Activated CD8-positive, alpha-beta memory T cell treated with anti-CD3 and anti-CD28 coated beads, Interleukin-2, amount 10 ng/mL, durations not matched to agents 7 days and 5 days (primary cell): ENCODE measurements around the gene ST7. TPM values are rescaled to one million over a fixed set of nuclear protein-coding genes. Genes with fewer than 3 reads are reported as not detected.

Source experiments
- ATAC-seq: fragments of 150-1000 bp; cut with Tn5 transposase; one replicate; pipeline ENCODE4 v1.10.0; 2021; ENCODE audit warnings: moderate library complexity
- CTCF ChIA-PET: fragments of 350-600 bp; sonication (Branson Sonifier 250); formaldehyde crosslinking; loops from one replicate; lab custom pipeline; 2021; ENCODE audit warnings: antibody characterized with exemption; lab: Charles Lee
- DNase-seq: peaks from one replicate; pipeline ENCODE4 v3.0.0-alpha.2; 2020
- H3K27ac Mint-ChIP-seq: one replicate; pipeline ENCODE4 v1.8.0; 2021; ENCODE audit warnings: mild to moderate bottlenecking, mixed read lengths
- H3K27me3 Mint-ChIP-seq: one replicate; pipeline ENCODE4 v1.8.0; 2021; ENCODE audit warnings: mixed read lengths
- H3K36me3 Mint-ChIP-seq: one replicate; pipeline ENCODE4 v1.8.0; 2021; ENCODE audit warnings: mild to moderate bottlenecking, mixed read lengths
- H3K4me1 Mint-ChIP-seq: one replicate; pipeline ENCODE4 v1.8.0; 2021; ENCODE audit warnings: mixed read lengths
- H3K4me3 Mint-ChIP-seq: one replicate; pipeline ENCODE4 v1.8.0; 2021; ENCODE audit warnings: mild to moderate bottlenecking, moderate library complexity, mixed read lengths
- H3K9me3 Mint-ChIP-seq: one replicate; pipeline ENCODE4 v1.8.0; 2022; ENCODE audit warnings: low read depth, mixed read lengths
- total RNA-seq, 2 experiments: library from RNA; stranded (reverse); gene quantifications; one replicate each; pipeline ENCODE4 v1.2.3, GENCODE V29; 2021

The ST7 gene
- total RNA-seq, 2 experiments from 2014 or later: 7.2 to 12.8 TPM

GRCh38 chr7:116991233-116991632, 37.9 kb downstream of the ST7 start:
- CTCF ChIA-PET: interaction anchor here (0.6 kb wide), 1 partner anchor 18 kb away, joined by 3 read pairs; no protein-coding TSS in a partner anchor
- peaks cover 6% of the 10 kb centered on the region for H3K27me3 Mint-ChIP-seq
- DNase-seq: no peak
- H3K4me3 Mint-ChIP-seq: no peak overlapping the region
- H3K4me1 Mint-ChIP-seq: no peaks in the 10 kb centered on the region
- ATAC-seq: no peak
- no peaks in the 10 kb centered on the region for H3K9me3 Mint-ChIP-seq
- H3K36me3 Mint-ChIP-seq: peaks cover 4% of the 10 kb centered on the region
- H3K27ac Mint-ChIP-seq: no peak overlapping the region

GRCh38 chr7:116994611-116995010, 41.3 kb downstream of the ST7 start:
- Mint-ChIP-seq H3K4me1 (no peaks in the 10 kb centered on the region), H3K36me3 (peaks cover 3% of the 10 kb centered on the region), H3K4me3 (no peak overlapping the region), H3K9me3 (no peaks in the 10 kb centered on the region), H3K27me3 (peaks cover 6% of the 10 kb centered on the region), H3K27ac (no peak overlapping the region)
- DNase-seq (no peak), ATAC-seq (no peak)
- CTCF ChIA-PET: no interaction called here

- Mint-ChIP-seq H3K9me3 (no peaks in the 10 kb centered on the region), H3K27me3 (peaks cover 6% of the 10 kb centered on the region), H3K4me3 (no peak overlapping the region), H3K27ac (no peak overlapping the region), H3K36me3 (peaks cover 2% of the 10 kb centered on the region), H3K4me1 (no peaks in the 10 kb centered on the region)
- no peak for ATAC-seq
- DNase-seq: no peak
- CTCF ChIA-PET: interaction anchor here (0.9 kb wide), 1 partner anchor 9 kb away, joined by 6 read pairs; no protein-coding TSS in a partner anchor
These were observed 44.7 kb downstream of the ST7 start for GRCh38 chr7:116997972-116998371.

GRCh38 chr7:116998567-116999175, 45.4 kb downstream of the ST7 start:
- H3K9me3 Mint-ChIP-seq: no peaks in the 10 kb centered on the region
- DNase-seq (no peak), ATAC-seq (no peak)
- H3K36me3 Mint-ChIP-seq: no peaks in the 10 kb centered on the region
- H3K4me1 Mint-ChIP-seq: no peaks in the 10 kb centered on the region
- peaks cover 6% of the 10 kb centered on the region for H3K27me3 Mint-ChIP-seq
- CTCF ChIA-PET: no interaction called here
- no peak overlapping the region for H3K4me3 Mint-ChIP-seq
- H3K27ac Mint-ChIP-seq: no peak overlapping the region

GRCh38 chr7:116999311-116999710, 46.0 kb downstream of the ST7 start:
- Mint-ChIP-seq H3K4me1 (no peaks in the 10 kb centered on the region), H3K9me3 (no peaks in the 10 kb centered on the region), H3K36me3 (no peaks in the 10 kb centered on the region), H3K4me3 (no peak overlapping the region), H3K27ac (no peak overlapping the region), H3K27me3 (peaks cover 3% of the 10 kb centered on the region)
- no peak for DNase-seq
- no peak for ATAC-seq
- CTCF ChIA-PET: no interaction called here

GRCh38 chr7:117001283-117001682, 48.0 kb downstream of the ST7 start:
- no peaks in the 10 kb centered on the region for H3K4me1 Mint-ChIP-seq
- no peaks in the 10 kb centered on the region for H3K36me3 Mint-ChIP-seq
- DNase-seq (no peak), ATAC-seq (no peak)
- no peak overlapping the region for H3K27ac Mint-ChIP-seq
- CTCF ChIA-PET: no interaction called here
- peaks cover 4% of the 10 kb centered on the region for H3K27me3 Mint-ChIP-seq
- no peaks in the 10 kb centered on the region for H3K9me3 Mint-ChIP-seq
- H3K4me3 Mint-ChIP-seq: no peak overlapping the region

GRCh38 chr7:117004899-117005298, 51.6 kb downstream of the ST7 start:
- H3K9me3 Mint-ChIP-seq: no peaks in the 10 kb centered on the region
- CTCF ChIA-PET: interaction anchor here (1.3 kb wide), 1 partner anchor 20 kb away, joined by 4 read pairs; no protein-coding TSS in a partner anchor

GRCh38 chr7:117005449-117005848, 52.1 kb downstream of the ST7 start:
- peaks cover 25% of the 10 kb centered on the region for H3K27me3 Mint-ChIP-seq
- no peaks in the 10 kb centered on the region for H3K9me3 Mint-ChIP-seq
- no peak overlapping the region for H3K27ac Mint-ChIP-seq
- ATAC-seq: no peak
- peaks cover 26% of the 10 kb centered on the region for H3K4me1 Mint-ChIP-seq
- no peaks in the 10 kb centered on the region for H3K36me3 Mint-ChIP-seq
- no peak for DNase-seq
- no peak overlapping the region for H3K4me3 Mint-ChIP-seq
- CTCF ChIA-PET: no interaction called here

More at GRCh38 chr7:117004899-117005298, 51.6 kb downstream of the ST7 start:
- peaks cover 20% of the 10 kb centered on the region for H3K27me3 Mint-ChIP-seq
- H3K27ac Mint-ChIP-seq: no peak overlapping the region
- ATAC-seq (no peak), DNase-seq (no peak)
- H3K4me3 Mint-ChIP-seq: no peak overlapping the region
- H3K4me1 Mint-ChIP-seq: peaks cover 20% of the 10 kb centered on the region
- no peaks in the 10 kb centered on the region for H3K36me3 Mint-ChIP-seq

- H3K27me3 Mint-ChIP-seq: peaks cover 40% of the 10 kb centered on the region
- CTCF ChIA-PET: interaction anchor here (0.8 to 2.4 kb wide), 5 partner anchors 11 to 120 kb away, joined by 3 to 10 read pairs (median 4); no protein-coding TSS in a partner anchor
- no peak for ATAC-seq
- no peaks in the 10 kb centered on the region for H3K36me3 Mint-ChIP-seq
- peaks cover 41% of the 10 kb centered on the region for H3K4me1 Mint-ChIP-seq
- DNase-seq: no peak
- H3K9me3 Mint-ChIP-seq: no peaks in the 10 kb centered on the region
- no peak overlapping the region for H3K27ac Mint-ChIP-seq
- no peak overlapping the region for H3K4me3 Mint-ChIP-seq
These were observed 53.8 kb downstream of the ST7 start for GRCh38 chr7:117006907-117007684.

- ATAC-seq (no peak), DNase-seq (no peak)
- Mint-ChIP-seq H3K4me1 (peaks cover 41% of the 10 kb centered on the region), H3K9me3 (no peaks in the 10 kb centered on the region), H3K27me3 (peaks cover 40% of the 10 kb centered on the region), H3K27ac (no peak overlapping the region), H3K4me3 (no peak overlapping the region), H3K36me3 (no peaks in the 10 kb centered on the region)
- CTCF ChIA-PET: interaction anchor here (0.7 to 2.4 kb wide), 2 partner anchors 19 to 119 kb away, joined by 3 to 10 read pairs; no protein-coding TSS in a partner anchor
These were observed 55.0 kb downstream of the ST7 start for GRCh38 chr7:117008118-117008885.

GRCh38 chr7:117008886-117009531, 55.7 kb downstream of the ST7 start:
- H3K27ac Mint-ChIP-seq: peak overlapping the region; percentile 42
- no peaks in the 10 kb centered on the region for H3K9me3 Mint-ChIP-seq
- H3K4me1 Mint-ChIP-seq: peaks cover 41% of the 10 kb centered on the region
- CTCF ChIA-PET: interaction anchor here (0.7 to 2.4 kb wide), 6 partner anchors 17 to 118 kb away, joined by 3 to 10 read pairs (median 3); no protein-coding TSS in a partner anchor
- H3K4me3 Mint-ChIP-seq: no peak overlapping the region
- H3K36me3 Mint-ChIP-seq: no peaks in the 10 kb centered on the region
- DNase-seq: peak; percentile 75
- peak; percentile 66 for ATAC-seq
- peaks cover 40% of the 10 kb centered on the region for H3K27me3 Mint-ChIP-seq

- peak overlapping the region; percentile 22 for H3K27ac Mint-ChIP-seq
- peak; percentile 52 for ATAC-seq
- H3K4me3 Mint-ChIP-seq: no peak overlapping the region
- no peak for DNase-seq
- peaks cover 40% of the 10 kb centered on the region for H3K27me3 Mint-ChIP-seq
- H3K9me3 Mint-ChIP-seq: no peaks in the 10 kb centered on the region
- peaks cover 45% of the 10 kb centered on the region for H3K4me1 Mint-ChIP-seq
- CTCF ChIA-PET: interaction anchor here (0.7 to 2.4 kb wide), 7 partner anchors 18 to 118 kb away, joined by 3 to 7 read pairs (median 3); no protein-coding TSS in a partner anchor
- H3K36me3 Mint-ChIP-seq: no peaks in the 10 kb centered on the region
These were observed 56.5 kb downstream of the ST7 start for GRCh38 chr7:117009705-117010361.
